Endothelial cell of umbilical vein (primary cell): ENCODE measurements around the gene ACER3. TPM values are rescaled to one million over a fixed set of nuclear protein-coding genes. Genes with fewer than 3 reads are reported as not detected.
A peak's percentile ranks its signal among the peaks of the same experiment; 100 is the strongest.

Experiments
- BruUV-seq: library from RNA; stranded (reverse); fragments of 400-500 nt; replicated peaks from 2 replicates; lab custom pipeline; 2021; lab: Mats Ljungman, UMichigan
- CTCF ChIA-PET: fragments of 300-600, 350-600 bp; sonication (Branson Sonifier 250); formaldehyde crosslinking; loops from one replicate; lab custom pipeline; 2021; ENCODE audit warnings: antibody characterized with exemption, inconsistent platforms; lab: Charles Lee
- POLR2A ChIA-PET: fragments of 300-600, 350-600 bp; sonication (Branson Sonifier 250); formaldehyde crosslinking; loops from one replicate; lab custom pipeline; 2021; ENCODE audit warnings: antibody characterized with exemption, inconsistent platforms; lab: Charles Lee
- DNase-seq: peaks from one replicate; pipeline ENCODE4 v3.0.0-alpha.2; 2011; ENCODE audit warnings: low read depth, low spot score
- FAIRE-seq: peaks from 2 replicates; lab custom pipeline; 2011; peaks lifted over from hg19 to GRCh38; lab: Jason Lieb, UNC
- H2AFZ ChIP-seq: 2 replicates; pipeline ENCODE4 v1.6.0; 2012; ENCODE audit warnings: low read depth, low read length, control low read depth, inconsistent platforms
- H3K27ac ChIP-seq: 2 replicates; pipeline ENCODE4 v1.5.1; 2011; ENCODE audit warnings: low read depth, mild to moderate bottlenecking, control low read depth, low read length, moderate library complexity; ENCODE audit not compliant: insufficient read depth
- H3K27me3 ChIP-seq, 2 experiments: 2 replicates each; pipeline versions ENCODE4 v1.6.0 to v1.6.1; 2011; ENCODE audit warnings: low read length in 2 of 2, mixed read lengths in 1 of 2; ENCODE audit not compliant: control insufficient read depth in 2 of 2, insufficient read depth in 2 of 2
- H3K36me3 ChIP-seq, 2 experiments: 2 replicates in 1 of 2; 3 replicates in 1 of 2; pipeline ENCODE4 v1.5.1; 2011; ENCODE audit warnings: low read length in 2 of 2, mild to moderate bottlenecking in 1 of 2, moderate library complexity in 1 of 2; ENCODE audit not compliant: control insufficient read depth in 2 of 2, insufficient read depth in 2 of 2; ENCODE audit errors: extremely low read depth in 1 of 2
- H3K4me1 ChIP-seq: 3 replicates; pipeline ENCODE4 v1.5.1; 2011; ENCODE audit warnings: mild to moderate bottlenecking, low read length; ENCODE audit not compliant: control insufficient read depth, insufficient read depth; ENCODE audit errors: extremely low read depth
- H3K4me2 ChIP-seq: 2 replicates; pipeline ENCODE4 v1.6.1; 2011; ENCODE audit warnings: low read length, control low read depth, mixed read lengths; ENCODE audit not compliant: insufficient read depth
- H3K4me3 ChIP-seq, 3 experiments: fragments of 200-600 bp in 1 of 3; sonication (generic), shearing (Covaris generic) in 1 of 3; replicated peaks in 1 of 3; 2 replicates each; pipeline ENCODE4 v1.5.1; 2011 to 2016; ENCODE audit warnings: control low read depth in 3 of 3, low read length in 3 of 3, mild to moderate bottlenecking in 2 of 3, inconsistent platforms in 1 of 3, low read depth in 1 of 3, moderate library complexity in 1 of 3; ENCODE audit not compliant: insufficient read depth in 1 of 3
- H3K79me2 ChIP-seq: 2 replicates; pipeline ENCODE4 v1.6.0; 2012; ENCODE audit warnings: low read length, inconsistent platforms; ENCODE audit not compliant: control insufficient read depth, insufficient read depth
- H3K9ac ChIP-seq: replicated peaks from 2 replicates; pipeline ENCODE3; 2011; ENCODE audit warnings: low read length, control low read depth; ENCODE audit not compliant: insufficient read depth; ENCODE audit errors: extremely low read depth
- H3K9me1 ChIP-seq: replicated peaks from 3 replicates; pipeline ENCODE4 v1.6.0; 2011; ENCODE audit warnings: mild to moderate bottlenecking, low read length; ENCODE audit not compliant: control insufficient read depth, insufficient read depth; ENCODE audit errors: extremely low read depth
- H3K9me3 ChIP-seq: replicated peaks from 2 replicates; pipeline ENCODE4 v1.5.1; 2012; ENCODE audit warnings: low read length, inconsistent platforms; ENCODE audit not compliant: control insufficient read depth, insufficient read depth
- H4K20me1 ChIP-seq: replicated peaks from 2 replicates; pipeline ENCODE3; 2011; ENCODE audit warnings: mild to moderate bottlenecking, low read length; ENCODE audit not compliant: control insufficient read depth, insufficient read depth; ENCODE audit errors: extremely low read depth
- EZH2 ChIP-seq: IDR thresholded peaks from 2 replicates; pipeline ENCODE4 v1.6.1; 2012; ENCODE audit warnings: borderline replicate concordance, low read depth, mild to moderate bottlenecking, moderate library complexity, low read length, inconsistent platforms; ENCODE audit not compliant: severe bottlenecking
- FOS ChIP-seq: IDR thresholded peaks from 2 replicates; pipeline ENCODE4 v1.6.1; 2011; ENCODE audit warnings: mild to moderate bottlenecking, low read length, moderate library complexity, borderline replicate concordance; ENCODE audit not compliant: insufficient read depth
- JUN ChIP-seq: IDR thresholded peaks from 2 replicates; pipeline ENCODE4 v1.6.1; 2011; ENCODE audit warnings: borderline replicate concordance, low read depth; ENCODE audit not compliant: insufficient read length, insufficient read depth
- POLR2AphosphoS5 ChIP-seq: IDR thresholded peaks from 2 replicates; pipeline ENCODE4 v1.6.1; 2012; ENCODE audit warnings: low read depth, mild to moderate bottlenecking, control low read depth, low read length, moderate library complexity; ENCODE audit not compliant: insufficient read depth
- dilution Hi-C: fragments of 300-500 bp; cut with MboI; formaldehyde crosslinking; loops from one replicate; pipeline ENCODE4 v1.15.0; 2019; ENCODE audit warnings: low sequenced_read_pairs; ENCODE audit not compliant: extremely low pct_ligation_motif_present
- intact Hi-C: fragments of 100-400 bp; cut with micrococcal nuclease; formaldehyde crosslinking; loops from one replicate; pipeline ENCODE4 v1.10.0; 2022
- polyA plus RNA-seq, 4 experiments: library from polyadenylated mRNA; depleted of rRNA in 3 of 4; stranded (reverse) in 3 of 4; unstranded in 1 of 4; fragments of >200 nt; gene quantifications; 2 replicates each; pipeline versions ENCODE4 v1.2.1 to v1.2.3, GENCODE V29; 2011 to 2012; ENCODE audit warnings: missing spikeins in 1 of 4
- total RNA-seq: library from RNA; stranded (reverse); gene quantifications from 2 replicates; pipeline ENCODE4 v1.2.3, GENCODE V29; 2021
- TF ChIP-seq, protein P1 (sequence below): IDR thresholded peaks from 2 replicates; pipeline ENCODE4 v1.6.1; 2011; ENCODE audit not compliant: insufficient read depth, insufficient read length

Gene ACER3
- total and polyA plus RNA-seq, 2 donors (not counting 3 experiments of a cell fraction or from before 2014, with no cell fraction given), result 9.9 to 31.6 TPM

DNA sequence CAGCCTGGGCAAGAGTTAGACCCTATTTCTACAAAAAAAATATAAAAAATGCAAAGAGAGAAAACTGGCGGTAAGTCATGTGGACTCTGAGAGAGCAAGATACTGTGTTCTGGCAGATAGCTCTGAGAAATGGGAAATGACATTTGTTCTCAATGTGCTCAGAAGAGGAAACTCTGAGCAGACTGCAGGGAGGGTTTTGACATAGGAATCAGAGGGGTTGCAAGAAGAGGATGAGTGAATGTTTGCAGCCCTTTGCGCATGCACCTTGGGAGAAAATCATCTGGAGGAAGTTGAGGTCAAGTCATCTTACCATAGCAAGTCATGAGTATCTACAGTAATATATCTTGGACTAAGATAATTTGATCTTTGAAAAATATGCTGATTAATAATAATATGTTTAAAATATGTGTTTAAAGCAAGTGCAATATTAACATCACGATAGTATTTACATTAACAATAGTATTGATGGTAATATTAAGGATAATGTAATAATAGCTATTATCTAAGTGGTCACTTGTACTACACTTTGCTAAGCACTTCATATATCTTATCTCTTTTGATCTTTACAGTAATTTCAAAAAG lies 2.6 kb downstream of the ACER3 start:
- peak overlapping the region; percentile 8 for H3K4me2 ChIP-seq
- H3K9ac ChIP-seq, result no peak overlapping the region
- no peak overlapping the region for H3K4me3 ChIP-seq
- H4K20me1 ChIP-seq, result no peaks in the 10 kb centered on the region
- intact Hi-C loops, result no loop called here
- no peak for FAIRE-seq
- BruUV-seq, result no TSS peak
- H3K27ac ChIP-seq, result no peak overlapping the region
- H2AFZ ChIP-seq, result no peak overlapping the region
- H3K9me1 ChIP-seq, result no peaks in the 10 kb centered on the region
- DNase-seq, result no peak
- dilution Hi-C loops, result no loop called here
- TF ChIP-seq POLR2AphosphoS5, result no peak
- no peak for TF ChIP-seq JUN
- no peak for TF ChIP-seq FOS
- TF ChIP-seq, protein P1, sequence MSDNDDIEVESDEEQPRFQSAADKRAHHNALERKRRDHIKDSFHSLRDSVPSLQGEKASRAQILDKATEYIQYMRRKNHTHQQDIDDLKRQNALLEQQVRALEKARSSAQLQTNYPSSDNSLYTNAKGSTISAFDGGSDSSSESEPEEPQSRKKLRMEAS, result no peak
- no peak for TF ChIP-seq EZH2
- no peaks in the 10 kb centered on the region for H3K27me3 ChIP-seq
- H3K36me3 ChIP-seq, result no peaks in the 10 kb centered on the region
- peaks cover 33% of the 10 kb centered on the region for H3K79me2 ChIP-seq
- POLR2A ChIA-PET, result no interaction called here
- H3K9me3 ChIP-seq, result no peaks in the 10 kb centered on the region
- CTCF ChIA-PET, result interaction anchor here (1.1 to 5.8 kb wide), 7 partner anchors 9 to 129 kb away, joined by 3 to 60 read pairs (median 5); no protein-coding TSS in a partner anchor
- H3K4me1 ChIP-seq, result peaks cover 13% of the 10 kb centered on the region
